DMS79 treated with DMSO at 0.1 percent for 48 hours (cell line): ENCODE results near the gene INHBE.
"Not testable (repeated sequence)": the region's sequence is repeated elsewhere in the genome, so short reads cannot be mapped to it uniquely, and the experiment has no call there.

ENCODE experiments used
- DNase-seq: peaks from one replicate; lab custom pipeline; 2025; lab: John Stamatoyannopoulos, UW

Gene INHBE

GRCh38 chr12:57476162-57476992 lies 21.3 kb downstream of the INHBE start:
- no peak for DNase-seq

- no peak for DNase-seq
Measured at GRCh38 chr12:57476993-57477709, 22.0 kb downstream of the INHBE start.

- no peak for DNase-seq
Measured at GRCh38 chr12:57477710-57478681, 22.9 kb downstream of the INHBE start.

- no peak for DNase-seq
Measured at GRCh38 chr12:57479043-57479375, 23.9 kb downstream of the INHBE start.

GRCh38 chr12:57479376-57480115 lies 24.4 kb downstream of the INHBE start, which contains the start of gene ARHGAP9:
ARHGAP9 (minus strand) TSS chr12:57479866; CDS start chr12:57479406, 460 bp downstream.
- DNase-seq: no peak

- DNase-seq: no peak
Measured at GRCh38 chr12:57481671-57482070, 26.6 kb downstream of the INHBE start.

GRCh38 chr12:57483466-57483865 lies 28.4 kb downstream of the INHBE start:
- no peak for DNase-seq

GRCh38 chr12:57485695-57486094 lies 30.6 kb downstream of the INHBE start:
- DNase-seq: no peak

GRCh38 chr12:57487055-57487596 lies 32.0 kb downstream of the INHBE start:
- no peak for DNase-seq

- peak; percentile 82 for DNase-seq
Measured at GRCh38 chr12:57487597-57488401, 32.7 kb downstream of the INHBE start, which contains the start of gene MARS1. MARS1 (plus strand) TSS chr12:57488068; CDS start chr12:57488091, 23 bp downstream.

- DNase-seq: no peak
Measured at GRCh38 chr12:57488402-57489156, 33.5 kb downstream of the INHBE start.

GRCh38 chr12:57489157-57489641 lies 34.1 kb downstream of the INHBE start:
- DNase-seq: no peak

- DNase-seq: no peak
Measured at GRCh38 chr12:57490126-57490525, 35.0 kb downstream of the INHBE start.

GRCh38 chr12:57491393-57492280 lies 36.5 kb downstream of the INHBE start:
- no peak for DNase-seq

- not testable (repeated sequence) for DNase-seq
Measured at GRCh38 chr12:57495051-57495701, 40.1 kb downstream of the INHBE start.

- no peak for DNase-seq
Measured at GRCh38 chr12:57496822-57497221, 41.7 kb downstream of the INHBE start.
